ENCODE data around the gene AKAP1.

Gene AKAP1

GRCh38 chr17:57120814-57121213 lies 35.8 kb downstream of the AKAP1 start:
- Histone ChIP-seq H3K9me3 (ENCODE audit: severe bottlenecking) (no peaks in the 10 kb centered on the region), H3K4me1 (ENCODE audit: insufficient read depth, poor library complexity, severe bottlenecking) (no peaks in the 10 kb centered on the region), H3K27me3 (ENCODE audit: insufficient read depth, poor library complexity, severe bottlenecking) (no peaks in the 10 kb centered on the region), H3K27ac (ENCODE audit: poor library complexity, severe bottlenecking) (no peak overlapping the region), H3K4me3 (ENCODE audit: severe bottlenecking) (no peak overlapping the region), H3K36me3 (ENCODE audit: low read depth) (peaks cover 61% of the 10 kb centered on the region)
- DNase-seq (ENCODE audit: low spot score) = no peak
- TF ChIP-seq, protein P1, sequence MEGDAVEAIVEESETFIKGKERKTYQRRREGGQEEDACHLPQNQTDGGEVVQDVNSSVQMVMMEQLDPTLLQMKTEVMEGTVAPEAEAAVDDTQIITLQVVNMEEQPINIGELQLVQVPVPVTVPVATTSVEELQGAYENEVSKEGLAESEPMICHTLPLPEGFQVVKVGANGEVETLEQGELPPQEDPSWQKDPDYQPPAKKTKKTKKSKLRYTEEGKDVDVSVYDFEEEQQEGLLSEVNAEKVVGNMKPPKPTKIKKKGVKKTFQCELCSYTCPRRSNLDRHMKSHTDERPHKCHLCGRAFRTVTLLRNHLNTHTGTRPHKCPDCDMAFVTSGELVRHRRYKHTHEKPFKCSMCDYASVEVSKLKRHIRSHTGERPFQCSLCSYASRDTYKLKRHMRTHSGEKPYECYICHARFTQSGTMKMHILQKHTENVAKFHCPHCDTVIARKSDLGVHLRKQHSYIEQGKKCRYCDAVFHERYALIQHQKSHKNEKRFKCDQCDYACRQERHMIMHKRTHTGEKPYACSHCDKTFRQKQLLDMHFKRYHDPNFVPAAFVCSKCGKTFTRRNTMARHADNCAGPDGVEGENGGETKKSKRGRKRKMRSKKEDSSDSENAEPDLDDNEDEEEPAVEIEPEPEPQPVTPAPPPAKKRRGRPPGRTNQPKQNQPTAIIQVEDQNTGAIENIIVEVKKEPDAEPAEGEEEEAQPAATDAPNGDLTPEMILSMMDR (IDR thresholded peaks at IDR 0.05; ENCODE audit: poor library complexity, severe bottlenecking) = no peak
- ATAC-seq (ENCODE audit: low read depth) = no peak

GRCh38 chr17:57121308-57122042 lies 36.4 kb downstream of the AKAP1 start:
- no peak overlapping the region for H3K27ac ChIP-seq (ENCODE audit: poor library complexity, severe bottlenecking)
- H3K4me3 ChIP-seq (ENCODE audit: severe bottlenecking) = no peak overlapping the region
- TF ChIP-seq, protein P1 (IDR thresholded peaks at IDR 0.05; ENCODE audit: poor library complexity, severe bottlenecking) = peak; percentile 64
- H3K4me1 ChIP-seq (ENCODE audit: insufficient read depth, poor library complexity, severe bottlenecking) = no peaks in the 10 kb centered on the region
- peak; percentile 67 for ATAC-seq (ENCODE audit: low read depth)
- H3K9me3 ChIP-seq (ENCODE audit: severe bottlenecking) = no peaks in the 10 kb centered on the region
- peaks cover 56% of the 10 kb centered on the region for H3K36me3 ChIP-seq (ENCODE audit: low read depth)
- no peak for DNase-seq (ENCODE audit: low spot score)
- no peaks in the 10 kb centered on the region for H3K27me3 ChIP-seq (ENCODE audit: insufficient read depth, poor library complexity, severe bottlenecking)

- TF ChIP-seq, protein P1 (IDR thresholded peaks at IDR 0.05; ENCODE audit: poor library complexity, severe bottlenecking) = no peak
- Histone ChIP-seq H3K4me1 (ENCODE audit: insufficient read depth, poor library complexity, severe bottlenecking) (no peaks in the 10 kb centered on the region), H3K27ac (ENCODE audit: poor library complexity, severe bottlenecking) (no peak overlapping the region), H3K4me3 (ENCODE audit: severe bottlenecking) (no peak overlapping the region), H3K9me3 (ENCODE audit: severe bottlenecking) (no peaks in the 10 kb centered on the region), H3K36me3 (ENCODE audit: low read depth) (peaks cover 31% of the 10 kb centered on the region), H3K27me3 (ENCODE audit: insufficient read depth, poor library complexity, severe bottlenecking) (no peaks in the 10 kb centered on the region)
- DNase-seq (ENCODE audit: low spot score) (no peak), ATAC-seq (ENCODE audit: low read depth) (no peak)
Observed at GRCh38 chr17:57124053-57124452, 39.0 kb downstream of the AKAP1 start.

DNA sequence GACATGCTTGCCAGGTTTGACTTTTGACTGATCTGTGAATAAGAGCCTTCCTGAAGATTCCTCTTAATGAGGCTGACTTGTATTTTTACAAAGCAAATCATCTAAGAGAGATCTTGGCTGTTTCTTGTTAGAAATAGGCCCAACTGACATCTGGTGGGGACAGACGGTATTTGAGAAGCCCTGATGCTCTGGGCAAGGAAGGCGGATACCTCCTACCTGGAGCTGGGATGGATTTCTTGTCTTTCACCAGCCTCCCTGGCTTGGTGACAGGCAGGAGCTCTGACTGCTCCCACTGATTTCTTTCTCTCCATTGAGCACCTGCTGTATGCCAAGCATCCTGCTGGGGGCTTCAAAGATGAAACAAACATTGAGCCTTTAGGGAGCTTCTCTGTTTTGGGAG lies 40.4 kb downstream of the AKAP1 start:
- H3K27me3 ChIP-seq (ENCODE audit: insufficient read depth, poor library complexity, severe bottlenecking) = no peaks in the 10 kb centered on the region
- no peak for ATAC-seq (ENCODE audit: low read depth)
- no peak overlapping the region for H3K4me3 ChIP-seq (ENCODE audit: severe bottlenecking)
- no peaks in the 10 kb centered on the region for H3K4me1 ChIP-seq (ENCODE audit: insufficient read depth, poor library complexity, severe bottlenecking)
- no peak for DNase-seq (ENCODE audit: low spot score)
- H3K27ac ChIP-seq (ENCODE audit: poor library complexity, severe bottlenecking) = no peak overlapping the region
- no peaks in the 10 kb centered on the region for H3K9me3 ChIP-seq (ENCODE audit: severe bottlenecking)
- H3K36me3 ChIP-seq (ENCODE audit: low read depth) = peaks cover 23% of the 10 kb centered on the region
- TF ChIP-seq, protein P1 (IDR thresholded peaks at IDR 0.05; ENCODE audit: poor library complexity, severe bottlenecking) = no peak

GRCh38 chr17:57125866-57126265 lies 40.8 kb downstream of the AKAP1 start:
- no peak overlapping the region for H3K4me3 ChIP-seq (ENCODE audit: severe bottlenecking)
- TF ChIP-seq, protein P1 (IDR thresholded peaks at IDR 0.05; ENCODE audit: poor library complexity, severe bottlenecking) = no peak
- ATAC-seq (ENCODE audit: low read depth) (no peak), DNase-seq (ENCODE audit: low spot score) (no peak)
- H3K27ac ChIP-seq (ENCODE audit: poor library complexity, severe bottlenecking) = no peak overlapping the region
- H3K9me3 ChIP-seq (ENCODE audit: severe bottlenecking) = no peaks in the 10 kb centered on the region
- no peaks in the 10 kb centered on the region for H3K4me1 ChIP-seq (ENCODE audit: insufficient read depth, poor library complexity, severe bottlenecking)
- no peaks in the 10 kb centered on the region for H3K27me3 ChIP-seq (ENCODE audit: insufficient read depth, poor library complexity, severe bottlenecking)
- H3K36me3 ChIP-seq (ENCODE audit: low read depth) = peaks cover 19% of the 10 kb centered on the region
